Suprapubic skin (tissue), 4 donors: Measurements from ENCODE around the gene HS3ST6. TPM values are rescaled to one million over a fixed set of nuclear protein-coding genes. Genes with fewer than 3 reads are reported as not detected.
A peak's percentile ranks its signal among the peaks of the same experiment; 100 is the strongest.

Source experiments
- DNase-seq, 2 donors: peaks; one replicate each; pipeline ENCODE4 v3.0.0-alpha.2; 2019; ENCODE audit warnings: low spot score in 2 of 2
- H3K27ac ChIP-seq: fragments of 200-600 bp; sonication (generic); one replicate; pipeline ENCODE4 v1.5.1; 2019
- H3K27me3 ChIP-seq: fragments of 200-600 bp; sonication (generic); one replicate; pipeline ENCODE4 v1.5.1; 2019
- H3K36me3 ChIP-seq: fragments of 200-600 bp; sonication (generic); one replicate; pipeline ENCODE4 v1.5.1; 2019
- H3K4me1 ChIP-seq: fragments of 200-600 bp; sonication (generic); one replicate; pipeline ENCODE4 v1.5.1; 2019
- H3K4me3 ChIP-seq: fragments of 200-600 bp; sonication (generic); one replicate; pipeline ENCODE4 v1.5.1; 2019; ENCODE audit warnings: mild to moderate bottlenecking
- H3K9me3 ChIP-seq: fragments of 200-600 bp; sonication (generic); one replicate; pipeline ENCODE4 v1.5.1; 2019
- CTCF ChIP-seq, 2 donors: fragments of 200-600 bp in 1 of 2; fragments of 450-650 bp in 1 of 2; sonication (generic) in 1 of 2; IDR thresholded peaks; one replicate each; pipeline ENCODE4 v1.5.1; 2016 to 2019; ENCODE audit warnings: antibody characterized with exemption in 2 of 2, mild to moderate bottlenecking in 1 of 2, moderate library complexity in 1 of 2
- EP300 ChIP-seq: sonication (generic); formaldehyde crosslinking; IDR thresholded peaks from one replicate; pipeline ENCODE4 v1.6.1; 2017; ENCODE audit warnings: antibody characterized with exemption
- POLR2A ChIP-seq, 2 donors: fragments of 450-650 bp; IDR thresholded peaks; one replicate each; pipeline ENCODE4 v1.6.1; 2017; ENCODE audit warnings: antibody characterized with exemption in 2 of 2, mild to moderate bottlenecking in 2 of 2, moderate library complexity in 2 of 2
- POLR2AphosphoS5 ChIP-seq, 3 donors: sonication (generic); formaldehyde crosslinking; IDR thresholded peaks; one replicate each; pipeline ENCODE4 v1.6.1; 2017; ENCODE audit warnings: antibody characterized with exemption in 3 of 3
- WGBS: methylation state at CpG from one replicate; pipeline ENCODE4 v1.1.5; 2018; 5-methylcytosine and 5-hydroxymethylcytosine counted together
- total RNA-seq, 4 donors: library from RNA; depleted of rRNA; stranded (reverse); fragments of >200 nt; gene quantifications; one replicate each; pipeline ENCODE4 v1.1.0, GENCODE V29; 2016

The HS3ST6 gene
- total RNA-seq, 4 donors from 2014 or later: 28.5 to 76.7 (median 58.5) TPM

- no peaks in the 10 kb centered on the region for H3K27me3 ChIP-seq
- 90% methylated on average over 17 of the region's 17 CpGs for WGBS
- TF ChIP-seq POLR2A (IDR thresholded peaks at IDR 0.05) (no peak), CTCF (IDR thresholded peaks at IDR 0.05) (no peak), POLR2AphosphoS5 (IDR thresholded peaks at IDR 0.05) (no peak), EP300 (no peak)
- no peak overlapping the region for H3K4me3 ChIP-seq
- peaks cover 45% of the 10 kb centered on the region for H3K36me3 ChIP-seq
- H3K4me1 ChIP-seq: peaks cover 23% of the 10 kb centered on the region
- DNase-seq: no peak
- no peaks in the 10 kb centered on the region for H3K9me3 ChIP-seq
- H3K27ac ChIP-seq: peak overlapping the region; percentile 6
These were observed 20.7 kb upstream of the HS3ST6 start for GRCh38 chr16:1938910-1939309.

- no peak for DNase-seq
- H3K36me3 ChIP-seq: peaks cover 45% of the 10 kb centered on the region
- peaks cover 17% of the 10 kb centered on the region for H3K4me1 ChIP-seq
- peak overlapping the region; percentile 6 for H3K27ac ChIP-seq
- TF ChIP-seq CTCF (IDR thresholded peaks at IDR 0.05) (no peak), EP300 (no peak), POLR2A (IDR thresholded peaks at IDR 0.05) (no peak), POLR2AphosphoS5 (IDR thresholded peaks at IDR 0.05) (no peak)
- H3K4me3 ChIP-seq: no peak overlapping the region
- H3K27me3 ChIP-seq: no peaks in the 10 kb centered on the region
- 92% methylated on average over 5 of the region's 10 CpGs for whole genome bisulfite sequencing
- H3K9me3 ChIP-seq: no peaks in the 10 kb centered on the region
These were observed 20.1 kb upstream of the HS3ST6 start for GRCh38 chr16:1938316-1938715.

- Histone ChIP-seq H3K27ac (no peak overlapping the region), H3K4me1 (peaks cover 8% of the 10 kb centered on the region), H3K36me3 (peaks cover 45% of the 10 kb centered on the region), H3K27me3 (no peaks in the 10 kb centered on the region), H3K4me3 (no peak overlapping the region), H3K9me3 (no peaks in the 10 kb centered on the region)
- 97% methylated on average over 11 of the region's 11 CpGs for WGBS
- no peak for TF ChIP-seq POLR2AphosphoS5 (IDR thresholded peaks at IDR 0.05)
- no peak for TF ChIP-seq EP300
- no peak for TF ChIP-seq POLR2A (IDR thresholded peaks at IDR 0.05)
- TF ChIP-seq CTCF (IDR thresholded peaks at IDR 0.05): no peak
- no peak for DNase-seq
These were observed 18.8 kb upstream of the HS3ST6 start for GRCh38 chr16:1936945-1937479.

- peaks cover 14% of the 10 kb centered on the region for H3K36me3 ChIP-seq
- no peak overlapping the region for H3K4me3 ChIP-seq
- DNase-seq: no peak
- WGBS: 69% methylated on average over 22 of the region's 23 CpGs
- no peaks in the 10 kb centered on the region for H3K9me3 ChIP-seq
- H3K4me1 ChIP-seq: peaks cover 18% of the 10 kb centered on the region
- no peak for TF ChIP-seq POLR2AphosphoS5 (IDR thresholded peaks at IDR 0.05)
- TF ChIP-seq POLR2A (IDR thresholded peaks at IDR 0.05): no peak
- no peak for TF ChIP-seq EP300
- TF ChIP-seq CTCF (IDR thresholded peaks at IDR 0.05): no peak
- no peaks in the 10 kb centered on the region for H3K27me3 ChIP-seq
- H3K27ac ChIP-seq: no peak overlapping the region
These were observed 15.0 kb upstream of the HS3ST6 start for GRCh38 chr16:1933097-1933661.

- Histone ChIP-seq H3K9me3 (no peaks in the 10 kb centered on the region), H3K27ac (no peak overlapping the region), H3K4me3 (no peak overlapping the region), H3K4me1 (peaks cover 18% of the 10 kb centered on the region), H3K36me3 (peaks cover 6% of the 10 kb centered on the region), H3K27me3 (no peaks in the 10 kb centered on the region)
- DNase-seq: no peak
- WGBS: 58% methylated on average over 6 of the region's 19 CpGs
- TF ChIP-seq EP300: no peak
- no peak for TF ChIP-seq POLR2AphosphoS5 (IDR thresholded peaks at IDR 0.05)
- TF ChIP-seq CTCF (IDR thresholded peaks at IDR 0.05): no peak
- TF ChIP-seq POLR2A (IDR thresholded peaks at IDR 0.05): no peak
These were observed 14.1 kb upstream of the HS3ST6 start for GRCh38 chr16:1932050-1933028.
